GM12892 (cell line): ENCODE measurements around the gene BNIP5.
A peak's percentile ranks its signal among the peaks of the same experiment; 100 is the strongest.
"Not testable (repeated sequence)": the region's sequence is repeated elsewhere in the genome, so short reads cannot be mapped to it uniquely, and the experiment has no call there.

Experiments used
- DNase-seq: peaks from one replicate; pipeline ENCODE4 v3.0.0; 2011; ENCODE audit not compliant: insufficient read length
- FAIRE-seq: peaks from 2 replicates; lab custom pipeline; 2011; peaks lifted over from hg19 to GRCh38; lab: Jason Lieb, UNC
- POLR2A ChIP-seq: IDR thresholded peaks from 2 replicates; pipeline ENCODE4 v1.6.1; 2011; ENCODE audit warnings: low read depth, low read length, control low read depth
- POLR2AphosphoS5 ChIP-seq: IDR thresholded peaks from 2 replicates; pipeline ENCODE4 v1.6.1; 2011; ENCODE audit warnings: low read depth, low read length, control low read depth
- TAF1 ChIP-seq: IDR thresholded peaks from 2 replicates; pipeline ENCODE4 v1.6.1; 2011; ENCODE audit warnings: low read depth, mild to moderate bottlenecking, control low read depth, low read length, borderline replicate concordance

The BNIP5 gene

DNA sequence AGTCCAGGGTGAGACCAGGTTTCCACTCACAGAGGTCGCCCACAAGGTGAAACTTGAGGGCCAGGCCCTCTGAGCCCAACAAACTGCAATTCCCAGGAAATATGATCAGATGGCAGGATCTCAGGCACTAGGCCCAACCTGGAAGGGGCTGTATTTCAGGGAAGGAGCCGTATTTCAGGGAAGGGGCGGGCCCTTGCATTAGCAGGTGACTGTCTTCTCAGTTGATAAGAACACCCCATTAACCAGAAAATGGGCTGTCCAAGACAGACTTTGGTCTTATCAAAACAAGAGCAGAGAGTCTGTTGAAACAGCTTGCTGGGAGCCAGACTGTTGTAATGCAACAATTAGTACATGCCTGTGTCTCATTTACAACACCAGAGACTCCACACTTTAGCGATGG lies 10.9 kb upstream of the BNIP5 start:
- TF ChIP-seq POLR2A (no peak), TAF1 (no peak), POLR2AphosphoS5 (no peak)
- FAIRE-seq = no peak
- DNase-seq = no peak

- TF ChIP-seq TAF1 (no peak), POLR2A (no peak), POLR2AphosphoS5 (no peak)
- DNase-seq (no peak), FAIRE-seq (no peak)
Measured at GRCh38 chr6:36346486-36347273, 10.0 kb upstream of the BNIP5 start.

GRCh38 chr6:36345681-36346466 lies 9.2 kb upstream of the BNIP5 start:
- no peak for DNase-seq
- FAIRE-seq = no peak
- TF ChIP-seq POLR2AphosphoS5 = no peak
- no peak for TF ChIP-seq POLR2A
- TF ChIP-seq TAF1 = no peak

DNA sequence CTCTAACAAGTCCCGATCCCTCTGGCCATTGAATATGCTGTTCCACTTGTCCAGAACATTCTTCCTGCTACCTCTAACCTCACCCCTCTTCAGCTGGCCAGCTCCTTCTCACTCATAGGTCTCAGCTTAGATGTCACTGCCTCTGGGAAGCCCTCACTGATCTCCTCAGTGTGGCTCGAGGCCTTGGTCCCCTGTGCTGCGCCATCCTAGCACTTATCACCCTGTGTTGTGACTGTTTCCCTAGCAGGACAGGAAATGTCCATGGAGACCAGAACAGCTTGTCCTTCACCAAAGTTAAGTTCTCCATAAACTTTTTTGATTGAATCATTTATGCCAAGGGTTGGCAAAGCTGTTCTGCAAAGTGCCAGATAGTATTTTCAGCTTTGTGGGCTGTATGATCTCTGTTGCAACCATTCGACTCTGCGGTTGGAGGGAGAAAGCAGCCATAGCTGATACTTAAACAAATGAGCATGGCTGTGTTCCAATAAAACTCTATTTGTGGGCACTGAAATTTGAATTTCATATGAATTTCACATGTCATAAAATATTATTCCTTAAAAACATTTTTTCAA lies 6.5 kb upstream of the BNIP5 start:
- no peak for TF ChIP-seq POLR2AphosphoS5
- TF ChIP-seq POLR2A = no peak
- no peak for TF ChIP-seq TAF1
- DNase-seq = no peak
- FAIRE-seq = no peak

DNA sequence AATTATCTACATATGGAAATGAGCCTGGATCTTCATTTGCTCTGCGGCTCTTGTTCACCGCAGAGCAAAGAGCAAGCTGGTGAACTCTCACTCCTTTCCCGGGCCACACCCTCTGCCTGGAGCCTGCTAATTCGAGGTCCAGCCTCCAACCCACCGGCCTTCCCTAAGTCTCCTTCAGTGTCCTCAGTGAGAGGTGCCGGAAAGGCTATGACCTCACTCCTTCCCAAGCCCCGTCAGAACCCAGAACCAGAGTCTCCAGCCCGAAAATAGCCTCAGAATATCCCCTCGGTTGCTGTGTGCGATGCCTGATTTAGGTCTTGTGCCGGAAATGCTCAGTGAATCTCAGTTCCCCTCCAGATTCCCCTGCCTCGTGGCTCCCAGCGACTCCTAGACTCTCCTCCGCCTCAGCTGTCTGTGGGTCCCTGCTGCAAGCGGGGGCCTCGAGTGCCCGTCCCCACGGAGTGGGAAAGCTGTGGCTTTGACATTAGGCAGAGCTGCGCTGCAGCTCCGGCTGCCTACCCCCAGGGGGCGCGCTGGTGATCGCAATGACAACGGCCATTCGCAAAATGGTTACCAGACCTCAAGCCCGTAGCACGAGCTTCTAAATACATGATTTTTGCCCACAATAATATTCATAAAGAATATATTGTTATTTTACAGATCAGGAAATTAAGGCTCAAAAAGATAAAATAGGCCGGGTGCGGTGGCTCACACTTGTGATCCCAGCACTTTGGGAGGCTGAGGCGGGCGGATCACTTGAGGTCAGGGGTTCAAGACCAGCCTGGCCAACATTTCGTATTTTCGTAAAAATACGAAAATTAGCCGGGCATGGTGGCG lies 4.1 kb upstream of the BNIP5 start:
- DNase-seq = peak; percentile 61

DNA sequence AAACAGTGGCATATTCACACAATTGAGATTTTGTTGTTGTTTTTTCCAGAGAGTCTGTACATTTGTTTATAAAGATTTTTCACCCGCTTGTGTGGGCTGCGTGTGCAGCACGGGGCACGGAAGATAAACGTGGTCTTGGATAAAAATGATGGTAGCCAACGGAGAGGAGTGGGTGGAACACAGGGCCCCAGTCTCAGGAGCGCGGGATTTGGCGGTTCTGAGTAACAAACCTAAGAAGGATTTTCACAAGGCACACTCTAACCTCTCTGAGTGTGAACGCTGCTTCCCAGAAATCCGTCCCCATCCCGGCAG lies 3.6 kb upstream of the BNIP5 start:
- FAIRE-seq (no peak), DNase-seq (no peak)
- TF ChIP-seq POLR2AphosphoS5 (no peak), TAF1 (no peak), POLR2A (no peak)

More for the DNA sequence above, 4.1 kb upstream of the BNIP5 start:
- peak; percentile 88 for FAIRE-seq
- TF ChIP-seq POLR2AphosphoS5 (no peak), TAF1 (no peak), POLR2A (no peak)

DNA sequence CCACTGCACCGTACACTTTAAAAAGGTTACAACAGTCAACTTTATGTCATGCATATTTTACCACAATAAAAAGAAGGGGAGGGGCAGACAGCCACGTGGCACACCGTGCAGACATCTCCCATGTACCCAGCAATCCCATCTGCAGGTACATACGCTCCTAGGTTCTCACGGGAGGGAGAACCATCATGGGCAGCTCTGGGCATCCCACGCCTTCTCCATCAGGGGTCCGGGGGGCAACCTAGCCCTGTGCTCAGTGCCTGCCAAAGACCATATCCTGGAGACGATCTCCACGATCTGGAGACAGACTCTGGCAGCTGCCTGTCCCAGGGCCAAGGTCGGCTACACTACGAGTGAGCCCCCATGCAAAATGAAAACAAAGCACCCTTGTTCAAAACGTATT lies 2.5 kb upstream of the BNIP5 start:
- TF ChIP-seq POLR2A (no peak), POLR2AphosphoS5 (no peak), TAF1 (no peak)
- DNase-seq (no peak), FAIRE-seq (no peak)

DNA sequence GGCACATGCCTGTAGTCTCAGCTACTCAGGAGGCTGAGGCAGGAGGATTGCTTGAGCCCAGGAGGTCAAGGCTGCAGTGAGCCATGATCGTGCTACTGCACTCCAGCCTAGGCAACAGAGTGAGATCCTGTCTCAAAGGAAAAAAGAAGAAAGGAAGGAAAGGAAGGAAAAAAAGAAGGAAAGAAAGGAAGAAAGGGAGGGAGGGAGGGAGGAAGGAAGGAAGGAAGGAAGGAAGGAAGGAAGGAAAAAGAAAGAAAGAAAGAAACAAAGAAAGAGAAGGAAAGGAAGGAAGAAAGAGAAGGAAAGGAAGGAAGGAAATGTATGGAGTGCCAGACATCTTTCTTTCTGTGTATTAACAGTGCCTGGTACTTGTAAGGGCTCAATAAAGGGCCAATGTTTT lies 1.5 kb upstream of the BNIP5 start:
- DNase-seq, FAIRE-seq: not testable (repeated sequence)

DNA sequence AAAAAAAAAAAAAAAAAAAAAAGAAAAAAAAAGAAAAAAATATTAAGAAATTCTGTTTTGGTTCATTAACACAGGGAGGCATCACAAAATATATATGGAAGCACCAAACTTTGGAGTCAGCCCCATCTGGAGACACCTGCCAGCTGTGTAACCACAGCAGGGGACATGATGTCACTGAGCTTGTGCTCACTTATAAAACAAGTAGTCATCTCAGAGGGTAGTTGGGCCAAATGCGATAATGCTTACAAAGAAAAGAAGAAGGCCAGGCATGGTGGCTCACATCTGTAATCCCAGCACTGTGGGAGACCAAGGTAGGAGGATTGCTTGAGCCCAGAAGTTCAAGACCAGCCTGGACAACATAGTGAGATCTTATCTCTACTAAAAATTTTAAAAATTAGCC lies 1.1 kb upstream of the BNIP5 start:
- TF ChIP-seq POLR2AphosphoS5 (no peak), TAF1 (no peak), POLR2A (no peak)
- DNase-seq (no peak), FAIRE-seq (no peak)

DNA sequence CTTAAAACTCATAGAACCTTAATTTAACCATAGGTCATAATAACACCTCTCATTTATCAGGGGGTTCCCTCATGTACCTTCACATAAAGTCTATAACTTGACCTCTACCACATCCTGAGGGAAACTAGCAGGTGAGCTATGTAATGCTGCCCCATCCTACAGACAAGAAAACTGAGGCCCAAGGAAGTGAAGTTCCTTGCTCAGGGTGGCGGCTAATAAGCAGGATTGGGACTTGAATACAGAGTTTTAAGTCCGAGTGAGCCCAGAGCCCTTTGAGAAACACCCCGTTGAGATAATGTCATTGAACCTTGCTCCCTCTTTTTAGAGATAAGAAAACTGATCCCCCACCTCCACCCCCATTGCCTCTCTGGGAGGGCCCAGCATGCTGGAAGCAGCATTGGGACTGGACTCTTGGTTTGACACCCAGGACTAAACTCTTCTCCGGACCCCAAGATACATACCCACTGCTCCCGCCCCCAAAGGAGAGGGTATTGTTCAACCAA lies 429 bp downstream of the BNIP5 start:
- no peak for TF ChIP-seq POLR2A
- TF ChIP-seq TAF1 = no peak
- TF ChIP-seq POLR2AphosphoS5 = no peak
- DNase-seq = no peak
- FAIRE-seq = no peak
